Epithelial cell of esophagus (primary cell): Measurements from ENCODE around the gene ENO2.

Experiments used
- DNase-seq: peaks from one replicate; pipeline ENCODE4 v3.0.0; 2010; ENCODE audit warnings: low read depth
- H3K4me3 ChIP-seq: 2 replicates; pipeline ENCODE4 v1.5.1; 2011; ENCODE audit warnings: mild to moderate bottlenecking, low read length, control low read depth
- TF ChIP-seq, protein P1 (sequence below): IDR thresholded peaks from 2 replicates; pipeline ENCODE4 v1.5.1; 2011; ENCODE audit warnings: low read depth, mild to moderate bottlenecking, low read length, control low read depth, inconsistent platforms; ENCODE audit not compliant: insufficient read depth; ENCODE audit errors: missing control alignments

ENO2 gene

DNA sequence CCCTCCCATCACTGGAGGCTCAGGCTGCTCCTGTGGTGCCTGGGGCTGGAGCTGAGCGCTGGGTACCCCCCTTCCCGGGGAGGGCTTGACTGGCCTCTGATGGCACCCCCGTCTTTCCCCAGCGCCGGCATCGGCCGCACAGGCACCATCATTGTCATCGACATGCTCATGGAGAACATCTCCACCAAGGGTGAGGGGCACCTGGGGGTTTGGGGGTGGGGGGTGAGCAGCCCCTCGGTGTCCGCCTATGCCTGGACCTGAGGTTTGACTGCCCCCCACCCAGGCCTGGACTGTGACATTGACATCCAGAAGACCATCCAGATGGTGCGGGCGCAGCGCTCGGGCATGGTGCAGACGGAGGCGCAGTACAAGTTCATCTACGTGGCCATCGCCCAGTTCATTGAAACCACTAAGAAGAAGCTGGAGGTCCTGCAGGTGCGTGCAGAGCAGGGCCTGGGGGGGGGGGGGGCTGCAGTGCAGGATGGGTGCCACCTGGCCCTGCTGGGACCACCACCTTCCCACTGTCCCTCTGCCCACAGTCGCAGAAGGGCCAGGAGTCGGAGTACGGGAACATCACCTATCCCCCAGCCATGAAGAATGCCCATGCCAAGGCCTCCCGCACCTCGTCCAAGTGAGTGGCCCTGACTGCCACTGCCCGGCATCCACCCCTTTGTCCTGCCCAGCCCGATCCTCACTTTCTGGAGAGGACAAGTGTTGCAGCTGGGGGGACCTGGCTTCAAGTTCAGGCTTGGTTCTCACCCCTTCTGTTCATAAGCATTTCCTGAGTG, 45.6 kb downstream of the ENO2 start:
- no peak overlapping the region for H3K4me3 ChIP-seq
- TF ChIP-seq, protein P1, sequence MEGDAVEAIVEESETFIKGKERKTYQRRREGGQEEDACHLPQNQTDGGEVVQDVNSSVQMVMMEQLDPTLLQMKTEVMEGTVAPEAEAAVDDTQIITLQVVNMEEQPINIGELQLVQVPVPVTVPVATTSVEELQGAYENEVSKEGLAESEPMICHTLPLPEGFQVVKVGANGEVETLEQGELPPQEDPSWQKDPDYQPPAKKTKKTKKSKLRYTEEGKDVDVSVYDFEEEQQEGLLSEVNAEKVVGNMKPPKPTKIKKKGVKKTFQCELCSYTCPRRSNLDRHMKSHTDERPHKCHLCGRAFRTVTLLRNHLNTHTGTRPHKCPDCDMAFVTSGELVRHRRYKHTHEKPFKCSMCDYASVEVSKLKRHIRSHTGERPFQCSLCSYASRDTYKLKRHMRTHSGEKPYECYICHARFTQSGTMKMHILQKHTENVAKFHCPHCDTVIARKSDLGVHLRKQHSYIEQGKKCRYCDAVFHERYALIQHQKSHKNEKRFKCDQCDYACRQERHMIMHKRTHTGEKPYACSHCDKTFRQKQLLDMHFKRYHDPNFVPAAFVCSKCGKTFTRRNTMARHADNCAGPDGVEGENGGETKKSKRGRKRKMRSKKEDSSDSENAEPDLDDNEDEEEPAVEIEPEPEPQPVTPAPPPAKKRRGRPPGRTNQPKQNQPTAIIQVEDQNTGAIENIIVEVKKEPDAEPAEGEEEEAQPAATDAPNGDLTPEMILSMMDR: no peak
- no peak for DNase-seq

DNA sequence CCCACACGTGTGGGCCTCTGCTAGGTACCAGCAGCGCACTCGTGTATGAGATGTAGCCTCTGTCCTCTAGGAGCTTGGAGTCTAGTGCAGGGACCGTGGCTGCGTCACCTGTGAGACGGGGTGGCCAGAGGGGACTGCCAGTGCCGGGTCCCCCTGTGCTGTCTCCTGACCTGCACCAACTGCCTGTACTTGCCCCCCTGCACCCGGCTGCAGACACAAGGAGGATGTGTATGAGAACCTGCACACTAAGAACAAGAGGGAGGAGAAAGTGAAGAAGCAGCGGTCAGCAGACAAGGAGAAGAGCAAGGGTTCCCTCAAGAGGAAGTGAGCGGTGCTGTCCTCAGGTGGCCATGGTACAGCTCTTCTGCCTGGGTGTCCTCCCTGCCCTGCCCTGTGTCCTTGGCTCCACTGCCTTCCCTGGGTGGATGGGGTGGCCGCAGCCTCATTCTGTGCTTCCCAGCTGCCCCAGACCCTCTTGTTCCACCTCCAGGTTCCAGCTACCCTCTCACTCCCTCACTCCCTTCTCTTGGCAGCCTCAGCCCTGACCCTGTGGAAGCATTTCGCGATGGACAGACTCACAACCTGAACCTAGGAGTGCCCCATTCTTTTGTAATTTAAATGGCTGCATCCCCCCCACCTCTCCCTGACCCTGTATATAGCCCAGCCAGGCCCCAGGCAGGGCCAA, 46.4 kb downstream of the ENO2 start:
- no peak overlapping the region for H3K4me3 ChIP-seq
- no peak for DNase-seq
- TF ChIP-seq, protein P1: peak; percentile 6

DNA sequence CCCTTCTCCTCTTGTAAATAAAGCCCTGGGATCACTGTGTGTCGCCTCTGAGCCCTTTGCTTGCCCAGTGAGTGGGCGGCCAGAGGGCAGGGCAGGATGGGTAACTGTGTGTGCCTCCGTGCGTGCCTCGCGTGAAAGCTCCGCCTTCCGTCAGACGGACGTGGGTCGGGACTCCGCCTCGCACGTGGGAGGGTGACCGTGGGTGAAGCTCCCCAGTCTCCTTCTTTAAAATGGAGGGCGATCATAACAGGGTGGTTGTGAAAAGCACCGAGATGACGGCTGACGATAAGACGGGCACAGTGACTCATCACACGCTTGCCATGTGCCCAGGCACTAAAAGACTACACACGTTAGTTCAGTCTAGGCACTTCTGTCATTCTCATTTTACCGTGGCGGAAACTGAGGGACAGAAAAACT, 46.9 kb downstream of the ENO2 start:
- no peak overlapping the region for H3K4me3 ChIP-seq
- TF ChIP-seq, protein P1: no peak
- DNase-seq: peak; percentile 76

DNA sequence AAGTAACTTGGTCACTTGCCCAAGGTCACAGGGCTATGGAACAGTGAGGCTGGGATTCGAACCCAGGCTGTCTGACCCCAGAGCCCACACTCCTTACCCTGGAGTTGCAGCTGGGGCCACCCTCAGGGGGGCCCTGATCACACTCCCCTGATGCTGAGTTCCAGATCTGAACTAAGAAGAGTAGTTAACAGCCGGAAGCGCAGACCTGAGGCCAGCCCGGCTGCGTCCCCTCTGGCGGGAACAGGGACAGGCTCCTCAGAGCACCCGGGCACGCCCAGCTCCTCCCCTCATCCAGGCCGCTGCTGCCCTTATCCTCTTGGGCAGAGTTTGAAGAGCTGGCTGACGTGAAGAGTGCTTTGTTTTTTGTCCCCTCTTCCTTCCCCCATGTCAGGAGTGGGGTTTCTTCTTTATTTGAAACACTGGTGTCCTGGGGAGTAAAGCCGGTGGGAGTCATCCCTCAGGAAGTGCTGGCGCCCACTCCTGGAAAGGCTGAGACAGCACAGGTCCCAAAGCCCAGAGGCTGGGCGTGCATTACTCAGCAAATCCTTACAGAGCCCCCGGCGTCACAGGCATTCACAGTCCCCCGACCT, 47.4 kb downstream of the ENO2 start:
- TF ChIP-seq, protein P1: peak; percentile 57
- peak overlapping the region; percentile 98 for H3K4me3 ChIP-seq
- DNase-seq: peak; percentile 78

DNA sequence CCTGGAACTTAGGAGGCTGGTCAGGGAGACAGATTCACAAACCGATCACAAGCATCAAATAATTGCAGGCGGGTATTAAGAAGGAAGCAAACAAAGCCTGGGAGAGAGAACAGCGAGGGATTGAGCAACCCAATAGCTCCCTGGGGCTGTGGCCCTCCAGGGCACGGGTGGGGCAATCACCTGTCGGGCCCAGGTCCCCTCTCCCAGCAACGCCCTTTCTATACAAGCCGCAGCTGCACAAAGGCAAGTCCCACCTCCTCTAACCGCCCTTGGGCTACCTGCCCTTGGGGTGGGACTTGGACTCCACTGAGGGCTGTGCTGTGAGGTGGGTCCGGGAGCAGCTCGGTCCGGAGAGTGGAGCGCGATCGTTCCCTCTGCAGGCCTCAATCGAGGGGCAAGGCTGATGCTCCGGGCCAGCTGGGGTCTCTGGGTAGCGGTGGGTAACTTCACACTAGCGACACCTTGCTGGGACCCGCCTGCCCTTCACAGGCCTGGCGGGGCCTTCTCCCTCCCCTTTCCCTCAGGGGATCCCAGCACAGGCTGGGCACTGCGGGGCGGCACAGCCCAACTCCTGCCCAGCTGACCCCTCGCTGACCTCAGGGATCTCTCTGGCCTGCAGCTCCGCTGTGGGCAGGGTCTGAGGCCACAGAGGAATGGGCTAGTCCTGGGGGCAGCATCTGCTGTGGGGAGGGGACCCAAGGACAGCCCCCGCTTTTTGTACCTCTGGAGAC, 48.1 kb downstream of the ENO2 start:
- no peak for DNase-seq
- TF ChIP-seq, protein P1: no peak
- peak overlapping the region; percentile 98 for H3K4me3 ChIP-seq

DNA sequence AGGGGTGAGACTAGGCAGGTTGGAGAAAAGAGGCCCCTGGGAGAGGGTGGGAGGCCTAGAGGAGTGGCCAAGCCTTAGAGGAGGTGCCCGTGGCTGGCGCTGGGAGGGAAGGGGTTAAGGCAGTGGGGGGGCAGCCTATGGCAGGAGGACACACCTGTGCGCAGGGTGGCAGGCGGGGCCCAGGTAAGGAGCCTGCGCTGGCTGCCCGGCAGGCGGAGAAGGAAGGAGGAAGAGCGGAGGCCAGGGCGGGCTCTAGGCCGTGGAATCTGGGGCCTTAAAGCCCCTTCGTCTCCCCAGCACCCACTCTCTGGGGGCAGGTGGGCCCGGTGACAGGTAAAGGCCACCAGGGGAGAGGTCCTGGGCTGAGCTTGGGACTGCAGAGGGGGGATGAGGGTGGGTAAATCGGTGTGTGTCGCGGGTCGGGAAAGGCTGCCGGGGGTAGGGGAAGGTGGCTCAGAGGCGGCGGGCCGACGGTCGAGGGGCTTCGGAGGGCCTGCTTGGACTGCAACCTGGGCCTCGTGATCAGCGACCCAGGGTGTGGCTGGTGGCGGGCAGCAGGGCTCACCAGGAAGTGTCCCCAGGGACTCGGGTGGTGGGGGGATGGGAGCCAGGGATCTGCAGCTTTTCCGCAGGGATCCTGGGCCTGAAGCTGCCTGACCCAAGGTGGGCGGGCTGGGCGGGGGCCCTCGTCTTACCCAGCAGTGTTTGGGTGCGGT, 48.8 kb downstream of the ENO2 start:
- TF ChIP-seq, protein P1: peak; percentile 41
- DNase-seq: peak; percentile 95
- H3K4me3 ChIP-seq: peak overlapping the region; percentile 98
